ENCODE measurements around the gene BPIFB6.

- TF ChIP-seq CTCF (IDR thresholded peaks at IDR 0.05), result no peak
- no peak for TF ChIP-seq POLR2A (IDR thresholded peaks at IDR 0.05)
Measured at GRCh38 chr20:33062105-33062824, 30.8 kb downstream of the BPIFB6 start.

All from esophagus squamous epithelium (tissue), 4 donors.